Peyer's patch (tissue), 4 donors: Measurements from ENCODE around the gene RPL19. TPM values are rescaled to one million over a fixed set of nuclear protein-coding genes. Genes with fewer than 3 reads are reported as not detected.

ENCODE experiments used
- DNase-seq, 3 donors: peaks; one replicate each; pipeline ENCODE4 v3.0.0-alpha.2; 2017 to 2019
- H3K27ac ChIP-seq, 4 donors: fragments of 200-600 bp; sonication (generic); one replicate each; pipeline ENCODE4 v1.5.1; 2016 to 2019
- H3K27me3 ChIP-seq, 2 donors: fragments of 200-600 bp; sonication (generic); one replicate each; pipeline ENCODE4 v1.5.1; 2019
- H3K36me3 ChIP-seq, 3 donors: fragments of 200-600 bp; sonication (generic); one replicate each; pipeline ENCODE4 v1.5.1; 2016 to 2019
- H3K4me1 ChIP-seq, 4 donors: fragments of 200-600 bp; sonication (generic); one replicate each; pipeline ENCODE4 v1.5.1; 2016 to 2019
- H3K4me3 ChIP-seq, 4 donors: fragments of 200-600 bp; sonication (generic); 1 replicate in 3 of 4; 2 replicates in 1 of 4; pipeline ENCODE4 v1.5.1; 2016 to 2019; ENCODE audit warnings: mild to moderate bottlenecking in 1 of 4
- H3K9me3 ChIP-seq, 4 donors: fragments of 200-600 bp; sonication (generic); one replicate each; pipeline ENCODE4 v1.5.1; 2016 to 2019; ENCODE audit warnings: mild to moderate bottlenecking in 1 of 4
- CTCF ChIP-seq, 6 experiments: fragments of 450-650 bp in 4 of 6; fragments of 200-600 bp in 2 of 6; sonication (generic) in 1 of 6; IDR thresholded peaks; one replicate each; pipeline ENCODE4 v1.5.1; 2017 to 2019; ENCODE audit warnings: antibody characterized with exemption in 6 of 6, mild to moderate bottlenecking in 3 of 6, moderate library complexity in 1 of 6
- POLR2A ChIP-seq, 2 donors: fragments of 450-650 bp; IDR thresholded peaks; one replicate each; pipeline ENCODE4 v1.5.1; 2017; ENCODE audit warnings: antibody characterized with exemption in 2 of 2, mild to moderate bottlenecking in 2 of 2, moderate library complexity in 2 of 2
- total RNA-seq, 4 donors: library from RNA; depleted of rRNA; stranded (reverse); fragments of >200 nt; gene quantifications; one replicate each; pipeline ENCODE4 v1.1.0, GENCODE V29; 2016

RPL19 gene
- total RNA-seq, 4 donors from 2014 or later: 932 to 2,029 (median 1,420) TPM

- Histone ChIP-seq H3K36me3 (peaks cover 0 to 8% (median 0%) of the 10 kb centered on the region in 3 donors), H3K27ac (peak overlapping the region in 1 of 4 donors; percentile 60), H3K4me3 (peak overlapping the region; percentile 23 to 49 (median 46)), H3K9me3 (no peaks in the 10 kb centered on the region), H3K4me1 (peaks cover 0 to 25% (median 20%) of the 10 kb centered on the region in 4 donors), H3K27me3 (peaks cover 0 to 12% of the 10 kb centered on the region in 2 donors)
- peak in 2 of 3 donors; percentile 73 to 79 for DNase-seq
- TF ChIP-seq CTCF (IDR thresholded peaks at IDR 0.05) (no peak), POLR2A (IDR thresholded peaks at IDR 0.05) (no peak)
Observed at GRCh38 chr17:39209317-39210092, 9.4 kb downstream of the RPL19 start.

- peaks cover 0 to 3% (median 0%) of the 10 kb centered on the region in 3 donors for H3K36me3 ChIP-seq
- DNase-seq: no peak
- H3K27ac ChIP-seq: peak overlapping the region in 1 of 4 donors; percentile 60
- H3K4me1 ChIP-seq: peaks cover 0 to 25% (median 20%) of the 10 kb centered on the region in 4 donors
- H3K27me3 ChIP-seq: peaks cover 0 to 12% of the 10 kb centered on the region in 2 donors
- peak overlapping the region; percentile 23 to 49 (median 46) for H3K4me3 ChIP-seq
- TF ChIP-seq POLR2A (IDR thresholded peaks at IDR 0.05) (no peak), CTCF (IDR thresholded peaks at IDR 0.05) (no peak)
- no peaks in the 10 kb centered on the region for H3K9me3 ChIP-seq
Observed at GRCh38 chr17:39210093-39210434, 10.0 kb downstream of the RPL19 start.

- no peak for DNase-seq
- H3K4me3 ChIP-seq: no peak overlapping the region
- peaks cover 0 to 1% (median 0%) of the 10 kb centered on the region in 4 donors for H3K9me3 ChIP-seq
- peaks cover 0 to 12% of the 10 kb centered on the region in 2 donors for H3K27me3 ChIP-seq
- no peak overlapping the region for H3K27ac ChIP-seq
- peaks cover 0 to 25% (median 20%) of the 10 kb centered on the region in 4 donors for H3K4me1 ChIP-seq
- no peaks in the 10 kb centered on the region for H3K36me3 ChIP-seq
- no peak for TF ChIP-seq POLR2A (IDR thresholded peaks at IDR 0.05)
- TF ChIP-seq CTCF (IDR thresholded peaks at IDR 0.05): no peak
Observed at GRCh38 chr17:39212195-39212810, 12.2 kb downstream of the RPL19 start.

- no peak for DNase-seq
- peaks cover 0 to 12% of the 10 kb centered on the region in 2 donors for H3K27me3 ChIP-seq
- TF ChIP-seq CTCF (IDR thresholded peaks at IDR 0.05) (no peak), POLR2A (IDR thresholded peaks at IDR 0.05) (no peak)
- peaks cover 0 to 6% (median 0%) of the 10 kb centered on the region in 4 donors for H3K9me3 ChIP-seq
- H3K4me1 ChIP-seq: peaks cover 0 to 24% (median 20%) of the 10 kb centered on the region in 4 donors
- no peak overlapping the region for H3K4me3 ChIP-seq
- H3K36me3 ChIP-seq: no peaks in the 10 kb centered on the region
- H3K27ac ChIP-seq: no peak overlapping the region
Observed at GRCh38 chr17:39212841-39213480, 12.9 kb downstream of the RPL19 start.

- no peak overlapping the region for H3K4me3 ChIP-seq
- H3K27ac ChIP-seq: no peak overlapping the region
- TF ChIP-seq POLR2A (IDR thresholded peaks at IDR 0.05) (no peak), CTCF (IDR thresholded peaks at IDR 0.05) (no peak)
- peaks cover 0 to 6% (median 0%) of the 10 kb centered on the region in 4 donors for H3K9me3 ChIP-seq
- peaks cover 0 to 12% of the 10 kb centered on the region in 2 donors for H3K27me3 ChIP-seq
- no peak for DNase-seq
- H3K4me1 ChIP-seq: peaks cover 0 to 16% (median 13%) of the 10 kb centered on the region in 4 donors
- no peaks in the 10 kb centered on the region for H3K36me3 ChIP-seq
Observed at GRCh38 chr17:39213852-39214251, 13.8 kb downstream of the RPL19 start.
